ENCODE results near the gene TSPO2. TPM values are rescaled to one million over a fixed set of nuclear protein-coding genes. Genes with fewer than 3 reads are reported as not detected.
A peak's percentile ranks its signal among the peaks of the same experiment; 100 is the strongest.

The TSPO2 gene
- total and polyA plus RNA-seq, 2 of the 13 experiments (the other 11 are each of a cell fraction or from before 2014, with no cell fraction given), result 0.55 TPM; not detected in 1

DNA sequence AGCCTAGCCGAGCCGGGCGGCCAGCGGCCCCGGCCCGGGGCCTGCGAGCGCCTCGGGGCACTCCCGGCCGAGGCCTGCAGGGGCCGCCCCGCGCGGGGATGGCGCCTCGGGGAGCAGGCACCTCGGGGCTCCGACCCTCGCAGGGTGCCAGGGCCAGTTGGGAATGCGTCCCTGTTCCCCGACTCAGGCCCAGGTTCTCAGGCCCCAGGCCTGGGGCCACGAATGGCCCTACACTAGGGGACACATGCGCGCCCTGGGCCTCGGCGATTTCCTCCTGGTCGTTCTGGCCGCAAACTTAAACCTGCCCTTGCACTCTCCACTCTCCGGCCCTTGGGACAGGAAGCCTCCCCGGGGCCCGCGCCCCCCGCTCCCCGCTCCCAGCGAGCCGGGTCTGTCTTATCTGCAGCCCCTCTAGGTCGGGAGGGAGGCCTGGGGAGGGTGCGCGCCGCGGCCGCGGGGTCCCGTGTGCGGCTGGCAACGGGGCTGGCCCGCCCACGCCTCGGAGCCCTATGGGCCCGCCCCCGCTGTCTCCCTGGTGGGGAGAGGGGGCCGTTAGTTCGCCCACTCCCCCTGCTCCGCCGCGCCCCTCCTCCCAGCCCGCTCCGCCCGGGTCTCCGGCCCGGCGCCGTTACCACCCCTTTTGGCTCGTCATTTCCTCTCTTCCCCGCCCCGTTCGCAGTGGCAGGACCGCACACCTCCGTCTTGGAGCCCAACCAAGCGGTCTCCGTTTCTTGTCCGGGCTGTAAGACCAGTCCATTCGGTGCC lies 31.1 kb downstream of the TSPO2 start (continued):
- TF ChIP-seq ZUFSP (CRISPR knock-in tag; IDR thresholded peaks at IDR 0.05; ENCODE audit: borderline replicate concordance) (no peak), MYNN (CRISPR knock-in tag; IDR thresholded peaks at IDR 0.05; ENCODE audit: low read depth) (0 out of 2 replicates have a peak, but pooled peaks have one; percentile 74), FOXP1 (IDR thresholded peaks at IDR 0.05) (no peak), FOXP1 (CRISPR knock-in tag; IDR thresholded peaks at IDR 0.05) (no peak), PRPF4 (IDR thresholded peaks at IDR 0.05; ENCODE audit: low read depth, low read length, poor library complexity, severe bottlenecking) (no peak), ZNF138 (CRISPR knock-in tag; IDR thresholded peaks at IDR 0.05; ENCODE audit: low read depth) (0 out of 2 replicates have a peak, but pooled peaks have one; percentile 79), KDM2A (CRISPR knock-in tag; IDR thresholded peaks at IDR 0.05; ENCODE audit: borderline replicate concordance, low read depth) (peak; percentile 60; the same call in 1 of the 2 replicates), RCOR2 (CRISPR knock-in tag; IDR thresholded peaks at IDR 0.05) (no peak), ZNF574 (CRISPR knock-in tag; IDR thresholded peaks at IDR 0.05) (no peak; the same call in 1 of the 2 replicates), NFATC3 (CRISPR knock-in tag; IDR thresholded peaks at IDR 0.05) (no peak), SMYD3 (CRISPR knock-in tag; IDR thresholded peaks at IDR 0.05) (no peak; the same call in 1 of the 2 replicates), PTBP1 (IDR thresholded peaks at IDR 0.05; ENCODE audit: low read depth, low read length, poor library complexity, severe bottlenecking) (no peak), ZSCAN25 (CRISPR knock-in tag; IDR thresholded peaks at IDR 0.05) (no peak; the same call in 1 of the 2 replicates), JUN (CRISPR knock-in tag; IDR thresholded peaks at IDR 0.05) (no peak), HNF1A (IDR thresholded peaks at IDR 0.05; ENCODE audit: low read depth) (no peak), HNF1A (CRISPR knock-in tag; IDR thresholded peaks at IDR 0.05; ENCODE audit: borderline replicate concordance) (no peak)
- TF ChIP-seq, protein P1, sequence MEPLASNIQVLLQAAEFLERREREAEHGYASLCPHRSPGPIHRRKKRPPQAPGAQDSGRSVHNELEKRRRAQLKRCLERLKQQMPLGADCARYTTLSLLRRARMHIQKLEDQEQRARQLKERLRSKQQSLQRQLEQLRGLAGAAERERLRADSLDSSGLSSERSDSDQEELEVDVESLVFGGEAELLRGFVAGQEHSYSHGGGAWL (CRISPR knock-in tag; IDR thresholded peaks at IDR 0.05), result peak; percentile 60; the same call in 1 of the 2 replicates

All from HepG2 (cell line).